GM21423 (cell line): ENCODE measurements around the gene GNA12.

ENCODE experiments used
- ATAC-seq: cut with Tn5 transposase; IDR thresholded peaks from one replicate; pipeline ENCODE4 v1.9.1; 2021; ENCODE audit warnings: mild to moderate bottlenecking, moderate library complexity; ENCODE audit not compliant: unreplicated experiment

The GNA12 gene

DNA sequence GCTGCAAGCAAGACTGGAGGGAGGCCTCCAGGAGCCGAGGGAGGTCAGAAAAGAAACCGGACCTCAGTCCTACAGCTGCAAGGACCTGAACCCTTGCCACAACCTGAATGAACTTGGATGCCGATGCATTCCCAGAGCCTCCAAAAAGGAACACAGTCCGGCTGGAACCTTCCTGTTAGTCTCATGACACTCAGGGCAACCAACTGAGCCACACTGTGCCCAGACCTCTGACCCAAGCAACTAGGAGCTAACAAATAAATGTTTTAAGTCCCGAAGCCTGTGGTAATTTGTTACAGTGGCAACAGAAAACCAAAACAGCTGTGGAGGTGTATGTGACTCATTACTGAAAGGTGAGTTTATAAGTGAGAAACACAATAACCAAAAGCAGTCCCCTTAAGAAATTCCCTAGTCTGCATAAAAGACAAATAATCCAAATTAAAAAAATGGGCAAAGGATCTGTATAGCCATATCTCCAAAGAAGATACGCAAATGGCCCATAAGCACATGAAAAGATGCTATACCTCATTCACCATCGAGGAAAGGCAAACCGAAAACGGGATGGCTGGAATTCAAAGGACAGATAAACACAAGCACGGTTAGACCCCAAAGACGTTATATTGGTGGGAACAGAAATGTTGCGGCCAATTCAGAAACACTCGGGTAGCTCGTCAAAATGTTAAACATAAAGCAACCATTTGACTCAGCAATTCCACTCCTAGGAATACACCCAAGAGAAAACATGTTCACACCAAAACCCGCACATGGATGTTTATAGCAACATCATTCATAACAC lies 24.8 kb downstream of the GNA12 start:
- ATAC-seq: no peak

DNA sequence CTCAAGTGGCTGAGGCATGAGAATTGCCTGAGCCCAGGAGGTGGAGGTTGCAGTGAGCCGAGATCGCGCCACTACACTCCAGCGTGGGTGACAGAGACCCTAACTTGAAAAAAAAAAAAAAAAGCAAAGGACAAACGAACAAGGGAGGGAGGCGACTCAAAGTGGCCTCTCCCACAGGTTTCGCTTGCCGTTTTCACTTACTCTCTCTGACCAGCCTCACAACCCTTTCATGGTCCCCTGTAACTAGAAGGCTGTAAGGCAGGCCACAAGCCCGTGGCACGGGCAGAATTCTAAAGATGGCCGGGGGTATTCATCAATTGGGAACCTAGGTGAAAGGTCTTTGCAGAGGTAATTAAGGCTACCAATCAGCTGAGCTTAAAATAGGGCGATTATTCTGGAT lies 25.5 kb downstream of the GNA12 start:
- no peak for ATAC-seq

DNA sequence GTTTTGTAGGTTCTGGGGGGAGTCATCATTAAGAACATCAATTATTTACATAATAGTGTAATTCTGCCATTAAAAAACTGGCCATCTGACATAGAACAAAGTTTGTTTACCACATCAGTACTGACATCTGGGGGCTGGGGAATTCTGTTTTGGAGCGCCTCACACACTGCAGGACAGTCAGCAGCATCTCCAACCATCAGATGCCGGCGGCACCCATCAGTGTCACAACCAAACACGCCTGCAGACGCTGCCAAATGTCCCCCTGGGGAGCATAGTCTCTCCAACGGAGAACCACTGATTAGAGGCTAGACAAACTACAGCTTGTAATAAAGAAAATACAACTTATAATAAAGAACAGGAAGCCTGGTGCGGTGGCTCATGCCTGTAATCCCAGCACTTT lies 26.0 kb downstream of the GNA12 start:
- ATAC-seq: no peak

DNA sequence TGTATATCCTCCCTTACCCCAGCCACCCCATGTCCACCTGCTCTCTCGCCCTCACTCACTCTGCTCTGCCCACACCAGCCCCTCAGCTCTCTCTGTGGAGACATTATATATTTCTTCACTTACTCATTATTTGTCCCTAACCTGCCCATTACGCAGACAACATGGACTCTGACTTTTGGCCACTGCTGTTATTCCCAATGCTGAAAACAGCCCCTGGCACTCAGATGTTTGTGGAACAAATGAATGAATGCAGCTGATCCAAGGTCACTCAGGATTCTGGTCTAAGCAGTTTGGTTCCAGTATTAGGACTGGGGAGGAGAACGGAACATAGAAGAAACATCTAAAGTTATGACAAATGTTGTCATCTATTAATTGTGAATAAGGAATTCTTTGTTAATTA lies 26.7 kb downstream of the GNA12 start:
- no peak for ATAC-seq

DNA sequence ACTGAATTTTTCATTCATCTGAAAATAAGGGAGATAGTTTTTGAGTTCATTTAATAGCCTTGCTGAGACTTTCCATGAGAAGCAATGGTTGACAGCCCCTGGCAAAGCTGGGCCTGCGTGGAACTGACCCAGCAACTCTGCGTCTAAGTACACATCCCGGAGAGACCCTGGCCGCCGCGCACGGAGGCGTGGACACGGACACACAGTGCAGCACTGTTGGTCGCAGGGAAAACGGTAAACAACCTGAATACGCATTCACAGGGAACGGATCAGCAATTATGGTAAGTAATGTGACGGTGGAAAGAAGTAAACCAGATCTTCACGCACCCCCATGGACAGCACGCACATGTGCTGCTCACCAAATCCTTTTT lies 28.2 kb downstream of the GNA12 start:
- ATAC-seq: no peak

DNA sequence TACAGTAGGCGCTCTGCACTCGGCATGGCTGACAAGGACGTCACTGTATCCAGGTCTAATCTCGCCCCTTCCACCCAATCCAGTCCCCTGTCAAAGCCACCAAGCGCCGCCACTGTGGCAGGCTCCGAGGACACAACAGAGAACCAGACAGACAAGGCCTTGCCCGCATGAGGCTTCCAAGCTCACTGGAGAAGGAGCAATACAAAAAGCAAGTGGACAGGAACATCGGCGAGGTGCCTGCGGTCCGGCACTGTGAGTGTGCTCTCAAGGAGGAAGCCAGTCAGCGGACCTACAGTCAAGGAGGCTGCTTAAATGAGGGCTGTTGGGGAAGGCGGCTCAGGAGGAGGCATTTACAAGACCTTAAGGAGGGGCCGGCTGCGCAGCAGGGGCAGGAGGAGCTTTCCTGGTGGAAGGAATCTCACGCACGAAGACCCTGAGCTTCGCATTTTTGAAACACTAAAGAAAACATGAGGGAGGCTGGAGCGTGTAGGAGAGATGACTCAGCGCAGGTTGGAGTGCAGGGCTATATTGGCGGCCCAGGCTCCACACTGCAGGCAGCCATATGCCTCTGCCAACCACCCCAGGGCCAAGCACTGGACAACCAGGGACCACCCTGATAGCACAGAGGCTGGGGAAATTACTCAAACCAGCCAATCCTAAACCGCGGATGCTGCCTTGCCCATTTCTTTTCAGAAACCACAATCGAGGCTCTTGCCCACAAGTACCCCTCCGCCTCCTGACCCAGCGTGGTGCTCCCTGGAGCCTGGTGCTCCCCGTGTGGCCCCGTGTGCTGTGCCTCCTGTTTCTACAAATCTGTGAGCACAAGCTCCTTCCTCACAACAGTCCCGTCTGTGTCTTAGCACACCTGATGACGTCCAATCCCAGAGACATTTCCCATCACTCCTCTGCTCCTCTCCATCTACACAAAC lies 28.9 kb downstream of the GNA12 start:
- ATAC-seq: no peak

DNA sequence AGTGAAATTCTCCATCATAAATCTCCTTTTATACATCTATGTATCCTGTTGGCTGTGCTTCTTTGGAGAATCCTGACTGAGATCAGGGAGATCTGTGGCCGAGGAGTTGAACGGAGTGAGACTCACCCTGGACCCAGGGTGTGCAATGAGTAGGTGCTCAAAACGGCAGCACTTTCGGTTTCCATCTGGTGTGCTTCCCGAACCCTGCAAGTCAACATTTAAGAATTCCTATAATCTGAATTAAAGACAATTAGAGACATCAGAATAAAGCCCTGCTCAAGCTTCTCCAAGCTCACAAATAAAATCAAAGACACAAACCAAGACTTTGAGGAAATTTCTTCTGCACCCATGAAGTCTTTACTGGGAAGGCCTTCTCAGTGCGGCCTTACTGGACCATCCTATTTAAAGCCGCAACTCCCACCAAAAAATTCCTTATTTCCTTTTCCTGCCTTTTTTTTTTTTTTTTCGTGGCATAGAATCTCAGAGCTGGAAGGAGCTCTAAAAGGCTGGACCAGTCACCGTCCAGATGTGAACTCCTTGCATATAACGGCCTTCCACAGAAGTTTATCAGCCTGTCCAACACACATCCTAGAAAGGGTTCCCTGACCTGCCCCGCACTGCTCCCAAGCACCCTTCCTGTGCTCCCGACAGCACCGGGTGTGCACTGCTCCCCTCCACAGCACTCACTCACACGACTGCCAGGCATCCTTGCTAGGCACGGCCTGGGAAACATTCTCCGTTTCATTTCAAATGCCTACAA lies 29.7 kb downstream of the GNA12 start:
- no peak for ATAC-seq

DNA sequence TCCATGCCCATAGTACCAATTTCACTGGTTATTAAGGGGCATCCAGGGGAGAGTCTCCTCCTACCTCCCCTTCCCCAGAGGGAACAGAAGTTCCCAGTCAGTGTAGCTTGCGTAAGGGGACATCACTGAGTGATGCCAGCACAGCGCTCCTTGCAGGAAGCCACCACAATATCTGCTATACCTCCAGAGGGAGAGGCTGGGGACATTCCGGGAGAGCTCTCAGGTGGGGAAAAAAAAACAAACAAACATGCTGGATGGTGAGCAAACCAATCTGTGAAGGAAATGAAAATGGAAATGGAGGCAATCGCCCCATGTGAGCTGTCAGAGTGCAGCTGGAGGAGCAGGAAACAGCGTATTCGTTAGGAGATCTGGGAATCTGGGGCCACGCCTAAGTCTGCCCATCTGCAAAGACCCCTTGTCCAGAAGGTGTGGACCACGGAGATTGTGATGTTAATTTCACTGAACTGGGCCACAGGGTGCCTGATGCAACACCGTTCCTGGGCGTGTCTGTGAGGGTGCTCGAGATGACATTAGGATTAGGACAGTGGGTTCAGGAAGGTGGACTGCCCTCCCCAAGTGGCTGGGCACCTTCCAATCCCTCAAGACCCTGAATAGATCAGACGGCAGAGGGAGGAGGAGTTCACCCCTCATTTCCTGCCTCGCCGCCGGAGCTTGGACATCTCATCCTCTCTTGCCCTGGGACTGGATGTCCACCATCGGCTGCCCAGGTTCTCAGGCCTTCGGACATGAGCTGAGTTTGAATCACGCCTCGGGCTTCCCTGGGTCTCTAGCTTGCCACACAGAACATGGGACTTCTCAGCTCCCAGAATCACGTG lies 30.5 kb downstream of the GNA12 start:
- no peak for ATAC-seq

DNA sequence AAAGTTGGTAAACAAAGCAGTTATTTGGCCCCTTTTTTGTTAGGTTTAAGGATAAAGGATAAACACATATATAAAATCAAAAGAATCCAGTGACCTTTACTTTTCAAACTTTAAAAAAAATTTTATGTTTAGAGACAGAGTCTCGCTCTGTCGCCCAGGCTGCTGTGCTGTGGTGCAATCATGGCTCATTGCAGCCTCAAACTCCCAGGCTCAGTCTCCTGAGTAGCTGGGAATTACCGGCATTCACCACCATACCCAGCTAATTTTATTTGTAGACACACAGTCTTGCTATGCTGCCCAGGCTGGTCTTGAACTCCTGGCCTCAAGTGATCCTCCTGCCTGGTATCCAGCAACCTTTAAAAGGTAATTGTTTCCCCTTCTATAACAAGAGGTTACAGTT lies 31.3 kb downstream of the GNA12 start:
- ATAC-seq: no peak

DNA sequence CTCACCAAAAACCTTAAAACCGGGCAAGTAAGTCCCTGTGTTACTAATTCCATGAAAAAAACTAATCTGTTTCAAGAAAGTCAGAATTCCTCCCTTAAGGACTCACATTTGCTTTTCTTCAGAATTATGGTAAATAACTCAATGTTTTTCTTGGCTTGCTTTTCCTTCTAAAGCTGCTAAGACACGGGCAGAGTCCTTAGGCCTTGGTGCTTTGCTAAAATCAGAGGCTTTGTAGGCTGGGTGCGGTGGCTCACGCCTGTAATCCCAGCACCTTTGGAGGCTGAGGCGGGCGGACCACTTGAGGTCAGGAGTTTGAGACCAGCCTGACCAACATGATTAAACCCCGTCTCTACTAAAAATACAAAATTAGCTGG lies 32.0 kb downstream of the GNA12 start:
- ATAC-seq: no peak

DNA sequence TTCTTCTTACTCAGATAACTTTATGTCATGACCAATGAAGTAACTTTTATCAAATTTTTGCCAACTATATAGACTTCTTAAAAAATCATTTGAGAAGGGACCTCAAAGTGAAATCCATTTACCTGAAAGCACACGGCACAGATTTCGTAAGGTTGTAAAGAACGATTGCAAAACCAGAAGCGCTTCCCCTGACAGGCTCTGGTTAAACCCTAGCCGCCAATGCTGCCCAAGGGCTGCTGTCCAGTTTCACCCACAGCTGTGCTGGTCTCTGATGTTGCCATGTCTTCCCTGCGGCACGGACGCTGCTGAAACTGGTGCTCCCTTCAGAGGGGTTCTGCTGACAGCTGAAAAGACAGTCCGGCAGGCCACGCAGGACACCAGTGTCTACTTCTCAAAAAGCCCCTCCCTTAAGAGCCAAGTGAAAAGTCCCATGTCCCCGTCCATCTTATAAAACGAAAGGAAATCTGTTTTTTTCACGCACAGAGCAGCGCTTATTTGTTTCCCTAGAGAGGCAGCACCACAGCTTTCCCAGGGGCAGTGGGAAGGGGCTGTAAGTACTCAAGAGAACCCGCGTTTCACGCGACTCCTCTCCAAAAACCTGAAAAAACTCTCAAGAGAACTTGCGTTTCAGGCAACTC lies 32.5 kb downstream of the GNA12 start:
- no peak for ATAC-seq

DNA sequence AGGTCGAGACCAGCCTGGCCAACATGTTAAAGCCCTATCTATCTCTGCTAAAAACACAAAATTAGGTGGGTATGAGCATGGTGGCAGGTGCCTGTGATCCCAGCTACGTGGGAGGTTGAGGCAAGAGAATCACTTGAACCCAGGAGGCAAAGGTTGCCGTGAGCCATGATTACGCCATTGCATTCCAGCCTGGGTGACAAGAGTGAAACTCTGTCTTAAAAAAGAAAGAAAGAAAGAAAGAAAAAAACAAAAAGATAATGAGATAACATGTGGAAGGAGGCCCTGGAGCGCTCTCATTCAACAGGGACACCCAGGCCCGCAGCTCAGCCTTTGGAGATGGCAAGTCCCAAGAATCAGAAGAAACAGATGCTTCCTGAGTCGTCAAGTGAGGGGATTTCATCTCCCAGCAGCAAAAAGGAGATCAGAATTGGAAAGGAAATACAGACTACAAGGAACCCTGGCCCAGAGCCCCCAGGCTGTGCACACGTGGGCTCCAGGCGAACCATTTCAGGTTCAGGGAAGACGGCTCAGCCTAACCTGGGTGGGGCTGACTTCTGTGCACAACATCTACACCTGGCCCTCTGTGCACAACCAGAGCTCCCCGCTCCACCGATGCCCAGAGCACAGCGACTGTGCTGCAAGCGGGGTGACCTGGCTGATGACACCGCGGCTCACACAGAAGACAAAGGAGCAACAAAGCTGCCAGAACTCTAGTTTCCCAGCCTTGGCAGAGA lies 33.3 kb downstream of the GNA12 start:
- no peak for ATAC-seq

DNA sequence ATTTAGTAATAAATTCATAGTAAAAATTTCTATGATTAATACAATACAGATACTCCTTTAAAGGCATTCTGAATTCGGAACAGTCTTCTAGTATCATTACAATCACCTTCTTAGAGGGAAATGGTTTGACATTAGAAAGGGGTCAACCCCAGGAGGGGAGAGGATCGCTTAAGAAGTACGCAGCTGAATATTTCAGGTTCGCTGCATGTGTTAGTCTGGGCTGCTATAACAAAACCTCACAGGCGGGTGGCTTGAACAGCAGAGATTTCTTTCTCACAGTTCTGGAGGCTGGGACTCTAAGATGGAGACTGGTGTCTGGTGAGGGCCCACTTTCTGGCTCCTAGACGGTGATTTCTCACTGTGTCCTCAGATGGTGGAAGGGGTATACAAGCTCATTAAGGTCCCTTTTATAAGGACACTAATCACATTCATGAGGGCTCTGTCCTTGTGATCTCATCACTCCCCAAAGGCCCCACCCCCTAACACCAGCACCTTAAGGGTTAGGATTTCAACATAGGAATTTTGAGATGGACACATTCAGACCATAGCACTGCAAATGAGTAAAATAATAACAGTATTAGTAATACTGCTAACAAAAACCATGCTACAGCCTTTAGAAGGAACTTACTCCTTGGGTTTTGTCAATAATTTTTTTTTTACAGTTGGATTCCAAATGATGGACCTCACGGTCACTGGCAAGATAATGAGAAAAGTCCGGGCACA lies 34.0 kb downstream of the GNA12 start:
- no peak for ATAC-seq

DNA sequence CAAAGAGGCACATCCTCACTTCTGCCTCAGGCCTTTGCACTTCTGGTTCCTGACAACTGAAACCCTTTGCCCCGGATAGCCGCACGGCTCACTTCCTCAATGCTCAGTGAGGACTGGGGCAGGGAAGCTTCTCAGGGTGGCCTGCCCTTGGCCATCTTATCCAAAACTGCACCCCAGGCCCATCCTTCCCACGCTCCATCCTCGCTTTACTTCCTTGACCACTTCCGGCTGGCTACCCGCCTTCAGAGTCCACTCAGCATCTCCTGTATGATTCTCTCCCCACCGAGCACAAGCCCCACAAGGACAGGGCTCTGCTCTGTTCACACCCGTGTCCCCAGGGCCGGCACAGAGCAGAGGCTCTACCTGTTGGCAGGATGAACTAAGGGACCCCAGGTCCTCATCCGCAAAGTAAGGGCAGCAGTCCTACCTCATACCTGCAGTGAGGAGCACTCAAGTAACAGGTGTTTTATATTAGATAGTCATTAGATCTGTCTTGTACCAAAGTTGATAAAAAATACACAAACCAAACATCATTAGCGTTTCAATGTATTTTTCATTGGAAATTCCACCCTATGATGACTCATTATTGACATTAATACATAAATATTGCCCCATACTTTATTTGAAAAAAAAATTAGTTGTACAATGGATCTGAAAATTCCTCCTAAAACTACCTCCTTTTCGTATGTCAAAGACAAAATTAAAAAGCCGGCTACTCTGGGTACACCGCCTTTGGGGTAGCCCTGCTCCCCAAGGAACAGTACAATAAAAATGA lies 35.0 kb downstream of the GNA12 start:
- ATAC-seq: no peak

DNA sequence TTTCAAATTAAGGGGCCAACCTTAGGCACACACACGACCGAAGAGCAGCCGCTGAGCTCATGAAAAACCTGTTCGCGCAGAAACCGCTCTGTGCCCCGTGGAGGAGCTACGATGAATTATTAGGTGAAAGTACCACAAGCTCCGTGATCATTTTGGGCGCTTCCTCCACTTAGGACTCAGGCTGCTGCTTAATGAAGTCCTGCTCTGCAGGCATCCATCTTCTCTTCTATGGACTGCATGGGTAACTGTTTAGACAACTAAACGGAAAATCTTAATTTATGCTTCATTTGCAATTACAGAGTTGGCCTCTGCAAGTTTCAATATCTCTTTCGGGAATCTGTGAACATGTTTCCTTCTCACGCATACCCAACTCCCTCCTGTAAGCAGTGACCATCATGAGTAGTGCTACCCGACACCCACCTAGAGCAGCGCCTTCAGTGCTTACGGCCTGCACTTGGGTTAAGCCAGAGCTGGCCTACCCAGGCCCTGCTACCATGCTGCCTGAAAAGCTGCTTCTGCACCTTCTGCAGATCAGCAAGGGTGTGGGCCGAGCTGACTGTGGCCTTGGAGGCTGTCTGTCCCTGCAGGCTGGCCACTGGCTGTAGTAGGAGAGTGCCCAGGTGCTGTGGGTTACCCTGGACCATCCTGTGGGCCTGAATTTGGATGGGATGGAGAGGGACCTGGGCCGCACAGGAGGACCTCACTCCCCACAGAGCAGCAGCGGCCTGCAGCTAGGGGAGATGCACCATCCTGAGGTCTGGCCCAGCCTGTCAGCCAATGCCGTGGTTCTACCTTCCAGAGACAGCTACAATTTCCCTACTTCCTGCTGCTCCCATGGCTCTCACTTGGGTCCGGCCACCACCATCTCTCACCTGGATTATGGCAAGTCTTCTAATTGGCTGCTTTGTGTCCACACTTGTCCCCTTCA lies 36.0 kb downstream of the GNA12 start:
- ATAC-seq: peak; percentile 59

DNA sequence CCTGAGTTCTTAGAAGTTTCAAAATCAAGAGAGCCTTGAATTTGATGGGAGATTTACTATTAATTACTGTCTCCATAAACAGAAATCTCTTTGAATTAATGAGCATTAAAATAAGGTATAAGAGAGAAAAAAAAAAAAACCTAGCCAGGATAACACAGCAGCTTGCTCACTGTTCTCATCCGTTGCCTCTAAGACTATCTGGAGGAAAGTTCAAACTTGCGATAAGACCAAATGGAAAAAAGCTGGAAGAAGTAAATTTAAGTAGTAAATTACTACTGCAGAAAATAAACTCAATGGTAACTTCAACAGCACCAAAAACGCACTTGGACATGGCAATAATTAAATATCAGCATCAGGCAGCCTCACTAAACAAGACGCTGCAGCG lies 36.7 kb downstream of the GNA12 start:
- ATAC-seq: no peak

DNA sequence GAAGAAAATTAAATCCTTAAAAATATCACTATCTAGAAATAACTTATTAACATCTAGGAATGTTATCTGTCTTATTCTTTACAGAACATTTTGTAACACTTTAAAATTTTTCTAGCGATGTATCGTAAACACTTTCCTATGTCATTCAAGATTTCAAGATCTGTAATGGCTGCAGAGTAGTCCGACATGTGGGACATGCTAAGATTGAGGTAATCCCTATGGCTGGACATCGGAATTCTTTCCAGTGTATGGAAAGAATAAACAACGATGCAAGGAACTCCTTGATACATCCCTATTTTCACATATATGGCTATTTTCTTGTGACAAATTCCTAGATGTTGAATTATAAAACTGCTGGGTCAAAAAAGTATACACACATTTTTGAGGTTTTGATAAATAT lies 37.5 kb downstream of the GNA12 start:
- no peak for ATAC-seq
